RWPE2 (cell line): Measurements from ENCODE around the gene PCSK6.

Experiments
- ATAC-seq: fragments of 200-7000 bp; cut with Tn5 transposase; 3 replicates; pipeline ENCODE4 v1.9.1; 2021; ENCODE audit warnings: low read depth
- DNase-seq: peaks from one replicate; pipeline ENCODE4 v3.0.0-alpha.2; 2020; ENCODE audit warnings: low spot score
- H3K27ac ChIP-seq: fragments of 450-650 bp; 2 replicates; pipeline ENCODE4 v1.5.1; 2017; ENCODE audit warnings: mild to moderate bottlenecking; ENCODE audit not compliant: poor library complexity, severe bottlenecking
- H3K27me3 ChIP-seq: fragments of 250-450 bp; sonication (Bioruptor Pico); 2 replicates; pipeline ENCODE4 v1.5.1; 2021; ENCODE audit warnings: mild to moderate bottlenecking, moderate library complexity; ENCODE audit not compliant: insufficient read depth, poor library complexity, severe bottlenecking
- H3K36me3 ChIP-seq: fragments of 250-450 bp; sonication (Bioruptor Pico); 2 replicates; pipeline ENCODE4 v1.5.1; 2020; ENCODE audit warnings: low read depth, mild to moderate bottlenecking, moderate library complexity
- H3K4me1 ChIP-seq: fragments of 250-450 bp; sonication (Bioruptor Pico); 2 replicates; pipeline ENCODE4 v1.5.1; 2021; ENCODE audit warnings: mild to moderate bottlenecking, moderate library complexity; ENCODE audit not compliant: insufficient read depth, poor library complexity, severe bottlenecking
- H3K4me3 ChIP-seq: fragments of 250-450 bp; sonication (Bioruptor Pico); 2 replicates; pipeline ENCODE4 v1.5.1; 2021; ENCODE audit warnings: mild to moderate bottlenecking, moderate library complexity; ENCODE audit not compliant: severe bottlenecking
- H3K9me3 ChIP-seq: fragments of 250-450 bp; sonication (Bioruptor Pico); 2 replicates; pipeline ENCODE4 v1.5.1; 2021; ENCODE audit warnings: mild to moderate bottlenecking, moderate library complexity; ENCODE audit not compliant: severe bottlenecking
- TF ChIP-seq, protein P1 (sequence below): fragments of 450-650 bp; IDR thresholded peaks from one replicate; pipeline ENCODE4 v1.5.1; 2017; ENCODE audit warnings: mild to moderate bottlenecking, moderate library complexity; ENCODE audit not compliant: poor library complexity, severe bottlenecking

Gene PCSK6

DNA sequence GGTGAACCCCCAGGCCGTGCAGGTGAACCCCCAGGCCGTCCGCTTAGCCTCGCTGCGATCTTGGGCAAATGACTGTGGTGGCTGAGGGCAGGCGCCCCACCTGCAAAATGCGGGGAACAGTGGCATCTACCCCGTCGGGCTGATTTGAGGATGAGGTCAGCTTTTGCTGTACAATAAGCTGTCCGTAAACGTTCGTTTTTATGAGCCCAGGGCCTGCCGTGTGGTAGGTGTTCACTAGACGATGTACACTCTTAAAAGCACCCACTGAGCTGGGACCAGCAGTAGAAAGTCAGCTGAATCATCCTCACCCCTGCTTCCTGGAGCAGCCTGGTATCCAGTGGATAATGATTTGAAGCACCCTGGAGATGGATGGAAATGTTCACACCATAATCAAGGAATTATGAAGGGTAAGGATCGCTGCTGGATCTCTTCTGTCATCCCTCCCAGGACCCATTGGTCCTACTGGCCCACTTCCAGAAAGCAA, 943 bp upstream of the PCSK6 start:
- Histone ChIP-seq H3K27ac (no peak overlapping the region), H3K27me3 (peaks cover 8% of the 10 kb centered on the region), H3K4me1 (peaks cover 2% of the 10 kb centered on the region), H3K36me3 (no peaks in the 10 kb centered on the region), H3K4me3 (no peak overlapping the region), H3K9me3 (no peaks in the 10 kb centered on the region)
- TF ChIP-seq, protein P1, sequence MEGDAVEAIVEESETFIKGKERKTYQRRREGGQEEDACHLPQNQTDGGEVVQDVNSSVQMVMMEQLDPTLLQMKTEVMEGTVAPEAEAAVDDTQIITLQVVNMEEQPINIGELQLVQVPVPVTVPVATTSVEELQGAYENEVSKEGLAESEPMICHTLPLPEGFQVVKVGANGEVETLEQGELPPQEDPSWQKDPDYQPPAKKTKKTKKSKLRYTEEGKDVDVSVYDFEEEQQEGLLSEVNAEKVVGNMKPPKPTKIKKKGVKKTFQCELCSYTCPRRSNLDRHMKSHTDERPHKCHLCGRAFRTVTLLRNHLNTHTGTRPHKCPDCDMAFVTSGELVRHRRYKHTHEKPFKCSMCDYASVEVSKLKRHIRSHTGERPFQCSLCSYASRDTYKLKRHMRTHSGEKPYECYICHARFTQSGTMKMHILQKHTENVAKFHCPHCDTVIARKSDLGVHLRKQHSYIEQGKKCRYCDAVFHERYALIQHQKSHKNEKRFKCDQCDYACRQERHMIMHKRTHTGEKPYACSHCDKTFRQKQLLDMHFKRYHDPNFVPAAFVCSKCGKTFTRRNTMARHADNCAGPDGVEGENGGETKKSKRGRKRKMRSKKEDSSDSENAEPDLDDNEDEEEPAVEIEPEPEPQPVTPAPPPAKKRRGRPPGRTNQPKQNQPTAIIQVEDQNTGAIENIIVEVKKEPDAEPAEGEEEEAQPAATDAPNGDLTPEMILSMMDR, result no peak
- ATAC-seq (no peak), DNase-seq (no peak)

DNA sequence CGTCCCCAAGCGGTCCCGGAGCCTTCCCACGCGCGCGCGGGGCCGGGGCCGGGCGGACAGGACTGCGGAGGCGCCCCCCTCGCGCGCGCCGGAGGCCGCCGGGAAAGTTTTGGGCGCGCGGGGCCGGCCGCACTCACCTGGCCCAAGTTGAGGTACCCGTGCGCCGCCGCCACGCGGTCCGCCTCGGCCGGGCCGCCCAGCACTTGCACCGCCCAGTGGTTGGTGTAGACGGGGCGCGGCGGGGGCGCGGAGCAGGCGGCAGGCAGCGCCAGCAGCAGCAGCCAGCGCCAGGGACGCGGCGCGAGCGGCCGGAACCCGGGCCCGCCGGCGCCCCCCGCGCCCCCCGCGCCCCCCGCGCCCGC, 289 bp downstream of the PCSK6 start:
- TF ChIP-seq, protein P1, result no peak
- DNase-seq (no peak), ATAC-seq (peak; percentile 65)
- Histone ChIP-seq H3K9me3 (no peaks in the 10 kb centered on the region), H3K36me3 (no peaks in the 10 kb centered on the region), H3K4me3 (peak overlapping the region; percentile 55), H3K27me3 (peaks cover 8% of the 10 kb centered on the region), H3K27ac (no peak overlapping the region), H3K4me1 (peaks cover 2% of the 10 kb centered on the region)

DNA sequence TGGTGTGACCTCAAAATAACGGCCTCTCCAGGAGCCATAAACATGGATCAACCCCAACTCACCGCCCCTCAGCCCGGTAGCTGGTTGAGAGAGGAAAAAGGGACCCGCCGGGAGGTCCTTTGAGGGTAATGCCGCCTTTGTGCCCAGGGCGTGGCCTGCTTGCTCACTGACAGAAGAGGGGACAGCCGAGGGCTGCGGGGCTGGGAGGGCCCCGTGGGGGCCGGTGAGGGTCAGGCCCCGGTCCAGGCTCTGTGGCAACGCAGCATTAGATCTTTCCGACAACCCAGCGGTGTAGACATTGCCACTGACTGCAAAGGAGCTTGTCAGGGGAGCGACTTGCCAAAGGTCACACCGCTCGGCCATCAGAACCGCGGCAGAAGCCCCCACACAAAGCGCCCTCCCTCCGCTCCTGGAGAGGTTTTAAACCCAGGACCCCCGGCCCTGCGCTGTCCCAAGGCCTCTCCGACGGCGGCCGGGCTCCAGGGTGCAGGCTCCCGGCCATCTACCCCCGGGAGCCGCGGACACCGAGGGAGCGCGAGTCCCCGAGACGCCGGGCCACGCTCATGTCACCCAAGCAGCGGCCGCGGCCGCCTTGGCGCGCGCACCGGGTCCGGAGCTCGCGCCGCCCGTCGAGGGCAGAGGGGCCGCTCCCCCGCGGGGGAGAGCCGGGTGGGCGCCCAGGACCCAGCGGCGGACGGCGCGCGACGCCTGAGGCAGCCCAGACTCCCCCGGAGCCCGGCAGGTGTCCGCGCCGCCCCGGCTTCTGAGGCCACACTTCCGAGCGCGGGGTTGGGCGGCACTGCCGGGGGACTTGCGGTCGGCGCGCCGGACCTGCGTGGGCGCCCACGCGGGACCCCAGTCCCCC, 975 bp downstream of the PCSK6 start:
- DNase-seq (peak; percentile 74), ATAC-seq (no peak)
- Histone ChIP-seq H3K9me3 (no peaks in the 10 kb centered on the region), H3K4me1 (peaks cover 2% of the 10 kb centered on the region), H3K4me3 (peak overlapping the region; percentile 55), H3K27me3 (peaks cover 8% of the 10 kb centered on the region), H3K36me3 (no peaks in the 10 kb centered on the region), H3K27ac (no peak overlapping the region)
- TF ChIP-seq, protein P1, result no peak

DNA sequence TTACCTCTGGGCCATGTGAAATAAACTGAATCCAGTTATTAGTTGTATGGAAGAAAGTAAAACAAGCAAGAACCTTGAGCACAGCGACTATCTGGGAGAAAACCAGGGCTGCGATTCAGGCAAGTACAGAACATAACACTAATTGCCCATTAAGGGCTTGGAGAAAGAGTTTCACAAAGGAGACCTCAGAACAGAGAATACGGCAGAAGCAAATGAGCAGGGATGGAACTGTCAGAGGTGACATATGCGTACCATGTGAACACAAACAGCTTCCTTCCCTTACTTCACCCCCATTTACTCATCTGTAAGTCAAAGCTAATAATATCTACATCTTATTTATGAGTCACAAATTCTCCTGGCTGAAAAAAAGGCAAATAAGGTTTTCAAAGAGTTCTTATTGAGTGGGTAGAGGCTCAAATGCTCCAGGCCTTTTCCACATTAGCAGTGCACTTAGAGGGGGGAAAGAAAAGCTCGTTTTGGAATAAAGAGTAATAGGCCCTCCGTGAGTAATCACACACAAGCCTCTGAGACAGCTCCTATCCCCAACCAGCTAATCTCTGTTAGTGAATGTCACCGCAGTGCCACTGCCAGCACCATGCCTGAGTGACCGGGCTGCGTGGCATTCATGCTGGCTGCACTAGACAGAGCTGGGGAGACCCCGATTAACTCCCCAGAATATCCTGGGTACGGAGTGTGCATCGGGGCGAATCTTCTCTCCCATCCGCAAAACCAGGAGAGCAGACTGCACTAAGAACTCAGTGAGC, 2.6 kb downstream of the PCSK6 start:
- peaks cover 8% of the 10 kb centered on the region for H3K27me3 ChIP-seq
- H3K9me3 ChIP-seq, result no peaks in the 10 kb centered on the region
- no peak overlapping the region for H3K4me3 ChIP-seq
- no peak for ATAC-seq
- peaks cover 13% of the 10 kb centered on the region for H3K4me1 ChIP-seq
- peak; percentile 48 for DNase-seq
- H3K27ac ChIP-seq, result no peak overlapping the region
- TF ChIP-seq, protein P1, result no peak
- H3K36me3 ChIP-seq, result no peaks in the 10 kb centered on the region

DNA sequence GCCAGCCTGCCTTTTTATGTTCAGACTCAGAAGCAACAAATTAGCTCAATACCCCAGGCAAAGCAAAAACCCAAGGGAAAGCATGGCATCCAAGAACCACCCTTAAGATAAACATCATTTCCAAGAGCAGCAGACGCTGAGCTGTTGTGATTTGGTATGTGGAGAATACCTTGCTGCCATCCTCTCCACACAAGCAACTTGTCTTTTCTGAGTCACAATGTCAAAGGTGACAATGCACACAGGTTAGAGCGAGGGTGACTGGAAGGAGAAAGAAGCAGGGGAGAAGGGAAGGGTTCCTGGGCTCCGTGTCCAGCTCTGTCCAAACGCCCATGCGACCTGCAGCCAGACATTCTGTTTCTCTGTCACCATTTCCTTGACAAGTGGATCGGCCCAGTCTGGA, 6.0 kb downstream of the PCSK6 start:
- H3K4me3 ChIP-seq, result no peak overlapping the region
- TF ChIP-seq, protein P1, result no peak
- H3K27me3 ChIP-seq, result peaks cover 6% of the 10 kb centered on the region
- H3K9me3 ChIP-seq, result no peaks in the 10 kb centered on the region
- no peaks in the 10 kb centered on the region for H3K36me3 ChIP-seq
- ATAC-seq (no peak), DNase-seq (peak; percentile 38)
- peaks cover 11% of the 10 kb centered on the region for H3K4me1 ChIP-seq
- no peak overlapping the region for H3K27ac ChIP-seq
